Gastrocnemius medialis (tissue), 4 donors: ENCODE results near the gene FGD5. TPM values are rescaled to one million over a fixed set of nuclear protein-coding genes. Genes with fewer than 3 reads are reported as not detected.

Experiments used
- ATAC-seq, 2 donors: fragments of 150-250 bp; one replicate each; pipeline ENCODE4 v1.9.1; 2016
- DNase-seq, 2 donors: peaks; one replicate each; pipeline ENCODE4 v3.0.0-alpha.2; 2019
- H3K27ac ChIP-seq, 4 donors: fragments of 200-600 bp; sonication (generic); 1 replicate in 1 of 4; 2 replicates in 3 of 4; pipeline ENCODE4 v1.5.1; 2016 to 2018; ENCODE audit warnings: mild to moderate bottlenecking in 2 of 4, moderate library complexity in 1 of 4
- H3K27me3 ChIP-seq, 3 donors: fragments of 200-600 bp; sonication (generic) in 2 of 3; 1 replicate in 1 of 3; 2 replicates in 2 of 3; pipeline versions ENCODE4 v1.5.1 to v1.6.0; 2016 to 2019; ENCODE audit warnings: mild to moderate bottlenecking in 1 of 3, moderate library complexity in 1 of 3
- H3K36me3 ChIP-seq, 2 donors: fragments of 200-600 bp; sonication (generic) in 1 of 2; one replicate each; pipeline ENCODE4 v1.5.1; 2017 to 2018
- H3K4me1 ChIP-seq, 2 donors: fragments of 200-600 bp; sonication (generic) in 1 of 2; one replicate each; pipeline ENCODE4 v1.5.1; 2016 to 2017; ENCODE audit warnings: mild to moderate bottlenecking in 2 of 2
- H3K4me3 ChIP-seq, 4 donors: fragments of 200-600 bp; sonication (generic) in 3 of 4; 1 replicate in 1 of 4; 2 replicates in 3 of 4; pipeline ENCODE4 v1.5.1; 2016 to 2019; ENCODE audit warnings: mild to moderate bottlenecking in 2 of 4
- H3K9me3 ChIP-seq, 3 donors: fragments of 200-600 bp; sonication (generic) in 2 of 3; 1 replicate in 1 of 3; 2 replicates in 2 of 3; pipeline ENCODE4 v1.5.1; 2016 to 2019
- POLR2A ChIP-seq, 2 donors: fragments of 450-650 bp; IDR thresholded peaks; one replicate each; pipeline ENCODE4 v1.6.1; 2017; ENCODE audit warnings: antibody characterized with exemption in 2 of 2, mild to moderate bottlenecking in 2 of 2, moderate library complexity in 2 of 2
- in situ Hi-C, 4 donors: fragments of 200-750 bp; cut with MboI; loops; one replicate each; pipeline versions ENCODE4 v1.15.0 to v1.8.0; 2017; ENCODE audit warnings: low sequenced_read_pairs in 4 of 4
- intact Hi-C: fragments of 100-400 bp; cut with DNase I; formaldehyde crosslinking; loops from one replicate; pipeline ENCODE4 v1.15.1; 2023; ENCODE audit warnings: low total_unique reads
- total RNA-seq, 4 donors: library from RNA; depleted of rRNA; stranded (reverse); fragments of >200 nt; gene quantifications; one replicate each; pipeline versions ENCODE4 v1.1.0 to v1.2.3, GENCODE V29; 2016
- TF ChIP-seq, protein P1 (sequence below), 5 experiments: fragments of 450-650 bp in 3 of 5; fragments of 200-600 bp in 2 of 5; sonication (generic) in 2 of 5; IDR thresholded peaks in 4 of 5; conservative IDR thresholded peaks in 1 of 5; 1 replicate in 4 of 5; 2 replicates in 1 of 5; pipeline ENCODE4 v1.5.1; 2016 to 2019; ENCODE audit warnings: antibody characterized with exemption in 5 of 5, mild to moderate bottlenecking in 3 of 5, moderate library complexity in 3 of 5

The FGD5 gene
- total RNA-seq, 4 donors from 2014 or later = 4.4 to 8.4 (median 5.2) TPM

- in situ Hi-C loops = no loop called here
- no peak for DNase-seq
- peaks cover 13 to 21% of the 10 kb centered on the region in 2 donors for H3K4me1 ChIP-seq
Observed at GRCh38 chr3:14832975-14833722, 14.4 kb downstream of the FGD5 start.

GRCh38 chr3:14834121-14834520 is 15.4 kb downstream of the FGD5 start:
- no peak for TF ChIP-seq POLR2A (IDR thresholded peaks at IDR 0.05)
- TF ChIP-seq, protein P1, sequence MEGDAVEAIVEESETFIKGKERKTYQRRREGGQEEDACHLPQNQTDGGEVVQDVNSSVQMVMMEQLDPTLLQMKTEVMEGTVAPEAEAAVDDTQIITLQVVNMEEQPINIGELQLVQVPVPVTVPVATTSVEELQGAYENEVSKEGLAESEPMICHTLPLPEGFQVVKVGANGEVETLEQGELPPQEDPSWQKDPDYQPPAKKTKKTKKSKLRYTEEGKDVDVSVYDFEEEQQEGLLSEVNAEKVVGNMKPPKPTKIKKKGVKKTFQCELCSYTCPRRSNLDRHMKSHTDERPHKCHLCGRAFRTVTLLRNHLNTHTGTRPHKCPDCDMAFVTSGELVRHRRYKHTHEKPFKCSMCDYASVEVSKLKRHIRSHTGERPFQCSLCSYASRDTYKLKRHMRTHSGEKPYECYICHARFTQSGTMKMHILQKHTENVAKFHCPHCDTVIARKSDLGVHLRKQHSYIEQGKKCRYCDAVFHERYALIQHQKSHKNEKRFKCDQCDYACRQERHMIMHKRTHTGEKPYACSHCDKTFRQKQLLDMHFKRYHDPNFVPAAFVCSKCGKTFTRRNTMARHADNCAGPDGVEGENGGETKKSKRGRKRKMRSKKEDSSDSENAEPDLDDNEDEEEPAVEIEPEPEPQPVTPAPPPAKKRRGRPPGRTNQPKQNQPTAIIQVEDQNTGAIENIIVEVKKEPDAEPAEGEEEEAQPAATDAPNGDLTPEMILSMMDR (IDR thresholded peaks at IDR 0.05 in 4 of 5, conservative IDR thresholded peaks at IDR 0.05 in 1 of 5) = no peak
- H3K27ac ChIP-seq = no peak overlapping the region
- DNase-seq (no peak), ATAC-seq (no peak)
- H3K4me3 ChIP-seq = no peak overlapping the region
- peaks cover 13 to 29% of the 10 kb centered on the region in 2 donors for H3K4me1 ChIP-seq
- in situ Hi-C loops = no loop called here
- no peaks in the 10 kb centered on the region for H3K27me3 ChIP-seq
- no peaks in the 10 kb centered on the region for H3K9me3 ChIP-seq
- intact Hi-C loops = no loop called here
- H3K36me3 ChIP-seq = no peaks in the 10 kb centered on the region

More at GRCh38 chr3:14832975-14833722, 14.4 kb downstream of the FGD5 start:
- TF ChIP-seq POLR2A (IDR thresholded peaks at IDR 0.05) = no peak
- TF ChIP-seq, protein P1 (IDR thresholded peaks at IDR 0.05 in 4 of 5, conservative IDR thresholded peaks at IDR 0.05 in 1 of 5) = no peak
- no peak overlapping the region for H3K4me3 ChIP-seq
- H3K36me3 ChIP-seq = no peaks in the 10 kb centered on the region
- H3K9me3 ChIP-seq = no peaks in the 10 kb centered on the region
- H3K27ac ChIP-seq = no peak overlapping the region
- no peaks in the 10 kb centered on the region for H3K27me3 ChIP-seq
- intact Hi-C loops = no loop called here
- ATAC-seq = no peak

DNA sequence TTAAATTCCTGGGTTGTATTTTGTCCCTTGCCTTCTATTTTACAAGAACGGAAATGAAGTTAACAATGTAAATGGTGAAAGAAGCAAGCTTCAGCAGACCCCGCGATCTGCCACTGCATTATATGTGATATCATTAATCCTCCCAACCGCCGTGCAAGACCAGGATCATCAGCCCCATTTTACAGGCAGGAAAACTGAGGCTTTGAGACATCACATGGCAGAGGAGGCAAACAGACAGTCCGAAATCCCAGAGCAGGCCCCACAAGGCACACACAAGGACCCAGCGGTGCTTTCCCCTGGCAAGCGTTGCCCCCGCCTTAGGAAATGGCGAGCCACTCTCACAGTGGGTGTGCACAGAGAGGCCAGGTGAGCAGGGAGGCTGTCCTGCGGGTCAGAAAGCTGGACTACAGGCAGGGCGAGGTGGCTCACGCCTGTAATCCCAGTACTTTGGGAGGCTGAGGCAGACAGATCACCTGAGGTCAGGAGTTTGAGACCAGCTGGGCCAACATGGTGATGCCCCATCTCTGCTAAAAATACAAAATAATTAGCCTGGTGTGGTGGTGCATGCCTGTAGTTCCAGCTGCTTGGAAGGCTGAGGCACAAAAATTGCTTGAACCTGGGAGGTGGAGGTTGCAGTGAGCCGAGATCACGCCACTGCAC is 16.2 kb downstream of the FGD5 start:
- intact Hi-C loops (no loop called here), in situ Hi-C loops (no loop called here)
- no peak for ATAC-seq
- no peak for TF ChIP-seq POLR2A (IDR thresholded peaks at IDR 0.05)
- TF ChIP-seq, protein P1 (IDR thresholded peaks at IDR 0.05 in 4 of 5, conservative IDR thresholded peaks at IDR 0.05 in 1 of 5) = no peak
- Histone ChIP-seq H3K36me3 (no peaks in the 10 kb centered on the region), H3K27ac (no peak overlapping the region), H3K9me3 (no peaks in the 10 kb centered on the region), H3K4me3 (no peak overlapping the region), H3K4me1 (peaks cover 13 to 29% of the 10 kb centered on the region in 2 donors), H3K27me3 (no peaks in the 10 kb centered on the region)
- DNase-seq = no peak

- Histone ChIP-seq H3K36me3 (no peaks in the 10 kb centered on the region), H3K27ac (peak overlapping the region; percentile 9 to 57 (median 46)), H3K27me3 (no peaks in the 10 kb centered on the region), H3K4me1 (peaks cover 13 to 31% of the 10 kb centered on the region in 2 donors), H3K9me3 (no peaks in the 10 kb centered on the region), H3K4me3 (no peak overlapping the region)
- peak; percentile 16 to 67 for ATAC-seq
- intact Hi-C loops = no loop called here
- no peak for TF ChIP-seq POLR2A (IDR thresholded peaks at IDR 0.05)
- TF ChIP-seq, protein P1 (IDR thresholded peaks at IDR 0.05 in 4 of 5, conservative IDR thresholded peaks at IDR 0.05 in 1 of 5) = no peak
- DNase-seq = peak; percentile 23 to 73
- in situ Hi-C loops = no loop called here
Observed at GRCh38 chr3:14836049-14836468, 17.3 kb downstream of the FGD5 start.
